OCI-LY7 (cell line): ENCODE measurements around the gene PROK2.

ENCODE experiments used
- EZH2phosphoT487 ChIP-seq: fragments of 200-600 bp; sonication (generic); IDR thresholded peaks from 2 replicates; pipeline ENCODE4 v1.6.1; 2018; ENCODE audit warnings: low read depth, borderline replicate concordance, mild to moderate bottlenecking, mixed run types, antibody characterized with exemption, low read length, moderate library complexity, mixed read lengths
- TF ChIP-seq, protein P1 (sequence below): fragments of 200-600 bp; sonication (generic); conservative IDR thresholded peaks from 2 replicates; pipeline ENCODE4 v1.5.1; 2014; ENCODE audit warnings: mild to moderate bottlenecking, antibody characterized with exemption, low read length, moderate library complexity, mixed read lengths

DNA sequence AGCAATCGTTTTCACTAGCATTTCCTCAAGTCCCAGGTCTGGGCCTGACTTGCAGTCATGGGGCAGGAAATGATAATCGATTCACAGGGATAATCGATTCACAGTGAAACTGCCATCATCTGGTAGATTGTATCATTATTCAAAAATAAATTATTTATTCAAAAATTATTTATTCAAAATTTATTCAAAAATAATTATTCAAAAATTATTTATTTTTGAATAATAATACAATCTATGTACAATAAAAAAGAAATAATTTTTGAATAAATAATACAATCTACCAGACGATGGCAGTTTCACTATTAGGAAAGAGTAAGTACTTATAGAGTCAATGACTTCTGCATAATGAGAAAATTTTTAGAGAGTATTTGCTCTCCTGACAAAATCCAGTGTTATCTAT is 28.1 kb upstream of the PROK2 start:
- TF ChIP-seq, protein P1, sequence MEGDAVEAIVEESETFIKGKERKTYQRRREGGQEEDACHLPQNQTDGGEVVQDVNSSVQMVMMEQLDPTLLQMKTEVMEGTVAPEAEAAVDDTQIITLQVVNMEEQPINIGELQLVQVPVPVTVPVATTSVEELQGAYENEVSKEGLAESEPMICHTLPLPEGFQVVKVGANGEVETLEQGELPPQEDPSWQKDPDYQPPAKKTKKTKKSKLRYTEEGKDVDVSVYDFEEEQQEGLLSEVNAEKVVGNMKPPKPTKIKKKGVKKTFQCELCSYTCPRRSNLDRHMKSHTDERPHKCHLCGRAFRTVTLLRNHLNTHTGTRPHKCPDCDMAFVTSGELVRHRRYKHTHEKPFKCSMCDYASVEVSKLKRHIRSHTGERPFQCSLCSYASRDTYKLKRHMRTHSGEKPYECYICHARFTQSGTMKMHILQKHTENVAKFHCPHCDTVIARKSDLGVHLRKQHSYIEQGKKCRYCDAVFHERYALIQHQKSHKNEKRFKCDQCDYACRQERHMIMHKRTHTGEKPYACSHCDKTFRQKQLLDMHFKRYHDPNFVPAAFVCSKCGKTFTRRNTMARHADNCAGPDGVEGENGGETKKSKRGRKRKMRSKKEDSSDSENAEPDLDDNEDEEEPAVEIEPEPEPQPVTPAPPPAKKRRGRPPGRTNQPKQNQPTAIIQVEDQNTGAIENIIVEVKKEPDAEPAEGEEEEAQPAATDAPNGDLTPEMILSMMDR = no peak
- no peak for TF ChIP-seq EZH2phosphoT487
